ENCODE data around the gene GUCY1B1. TPM values are rescaled to one million over a fixed set of nuclear protein-coding genes. Genes with fewer than 3 reads are reported as not detected.
"Not testable (repeated sequence)": the region's sequence is repeated elsewhere in the genome, so short reads cannot be mapped to it uniquely, and the experiment has no call there.

The GUCY1B1 gene
- total RNA-seq, 1 experiment from 2014 or later = not detected

- H3K9ac ChIP-seq (ENCODE audit: low read length) = no peak overlapping the region
- no peaks in the 10 kb centered on the region for H3K9me3 ChIP-seq (ENCODE audit: control insufficient read depth in 1 of 2, insufficient read depth in 1 of 2, low read depth in 1 of 2, low read length in 2 of 2)
- CTCF ChIA-PET = no interaction called here
- H3K27ac ChIP-seq (ENCODE audit: low read depth, low read length) = no peak overlapping the region
- no peak for DNase-seq (ENCODE audit: low read depth, low spot score)
- no peaks in the 10 kb centered on the region for H3K27me3 ChIP-seq (ENCODE audit: insufficient read depth, low read length)
- H2AFZ ChIP-seq (ENCODE audit: low read depth, low read length, poor library complexity, severe bottlenecking) = no peak overlapping the region
- no TSS peak for BruUV-seq (replicated peaks)
- H3K9me2 ChIP-seq (ENCODE audit: insufficient read depth) = no peaks in the 10 kb centered on the region
- RAD21 ChIA-PET (ENCODE audit: low non-redundant PET in 1 of 2, low total read pairs in 2 of 2, uncharacterized antibody in 2 of 2, unreplicated experiment in 2 of 2) = no interaction called here
- POLR2A ChIA-PET = no interaction called here
- no peaks in the 10 kb centered on the region for H3K79me2 ChIP-seq (ENCODE audit: insufficient read depth, low read length)
- no peak for ATAC-seq
- intact Hi-C loops (cut with micrococcal nuclease) = no loop called here
- H4K20me1 ChIP-seq (ENCODE audit: insufficient read depth) = no peaks in the 10 kb centered on the region
- no peak overlapping the region for H3K4me3 ChIP-seq (replicated peaks in 1 of 2; ENCODE audit: low read depth in 1 of 2, low read length in 2 of 2)
- H3K4me1 ChIP-seq (ENCODE audit: control insufficient read depth in 1 of 2, insufficient read depth in 2 of 2, low read length in 2 of 2) = no peaks in the 10 kb centered on the region
- no peak for TF ChIP-seq POLR2AphosphoS5 (IDR thresholded peaks at IDR 0.05; ENCODE audit: low read depth, low read length)
- no peak for TF ChIP-seq CBX3 (IDR thresholded peaks at IDR 0.05; ENCODE audit: low read depth)
- TF ChIP-seq ZFX (IDR thresholded peaks at IDR 0.05) = no peak
- TF ChIP-seq SIN3A (IDR thresholded peaks at IDR 0.05; ENCODE audit: low read depth) = no peak
- no peak for TF ChIP-seq SRF (IDR thresholded peaks at IDR 0.05; ENCODE audit: low read depth)
- no peak for TF ChIP-seq POLR2A (IDR thresholded peaks at IDR 0.05; ENCODE audit: borderline replicate concordance, extremely low read depth, insufficient read depth, insufficient read length)
- TF ChIP-seq ZBTB33 (IDR thresholded peaks at IDR 0.05; ENCODE audit: extremely low read depth, insufficient replicate concordance, low read length) = no peak
- no peak overlapping the region for H3K4me2 ChIP-seq (ENCODE audit: low read length)
- no peaks in the 10 kb centered on the region for H3K36me3 ChIP-seq (ENCODE audit: control insufficient read depth in 1 of 2, insufficient read depth in 2 of 2, low read length in 2 of 2)
Measured at GRCh38 chr4:155794589-155795236, 35.9 kb downstream of the GUCY1B1 start.

GRCh38 chr4:155795991-155796390 lies 37.2 kb downstream of the GUCY1B1 start:
- no peak overlapping the region for H3K4me2 ChIP-seq (ENCODE audit: low read length)
- no peaks in the 10 kb centered on the region for H3K36me3 ChIP-seq (ENCODE audit: control insufficient read depth in 1 of 2, insufficient read depth in 2 of 2, low read length in 2 of 2)
- DNase-seq (ENCODE audit: low read depth, low spot score) (peak; percentile 28), ATAC-seq (peak; percentile 99)
- ChIA-PET POLR2A (no interaction called here), RAD21 (ENCODE audit: low non-redundant PET in 1 of 2, low total read pairs in 2 of 2, uncharacterized antibody in 2 of 2, unreplicated experiment in 2 of 2) (no interaction called here), CTCF (interaction anchor here (1.0 to 2.8 kb wide), 3 partner anchors 9 to 392 kb away, joined by 4 to 11 read pairs (median 4); partner anchors contain the start of gene CTSO)
- TF ChIP-seq FOSL1 (IDR thresholded peaks at IDR 0.05; ENCODE audit: low read depth) (no peak), MAX (IDR thresholded peaks at IDR 0.05) (no peak), CTCF (IDR thresholded peaks at IDR 0.05 in 2 of 3, conservative IDR thresholded peaks at IDR 0.05 in 1 of 3; ENCODE audit: borderline replicate concordance in 1 of 3, insufficient read depth in 1 of 3, low read depth in 2 of 3, low read length in 2 of 3) (peak; percentile 52 to 70 (median 66))
- H3K9me3 ChIP-seq (ENCODE audit: control insufficient read depth in 1 of 2, insufficient read depth in 1 of 2, low read depth in 1 of 2, low read length in 2 of 2) = no peaks in the 10 kb centered on the region
- H4K20me1 ChIP-seq (ENCODE audit: insufficient read depth) = no peaks in the 10 kb centered on the region
- peak overlapping the region; percentile 62 for H2AFZ ChIP-seq (ENCODE audit: low read depth, low read length, poor library complexity, severe bottlenecking)
- intact Hi-C loops (cut with micrococcal nuclease) = no loop called here
- no peak overlapping the region for H3K9ac ChIP-seq (ENCODE audit: low read length)
- no peak overlapping the region for H3K27ac ChIP-seq (ENCODE audit: low read depth, low read length)
- H3K4me3 ChIP-seq (replicated peaks in 1 of 2; ENCODE audit: low read depth in 1 of 2, low read length in 2 of 2) = no peak overlapping the region
- H3K9me2 ChIP-seq (ENCODE audit: insufficient read depth) = no peaks in the 10 kb centered on the region
- no peaks in the 10 kb centered on the region for H3K4me1 ChIP-seq (ENCODE audit: control insufficient read depth in 1 of 2, insufficient read depth in 2 of 2, low read length in 2 of 2)
- H3K79me2 ChIP-seq (ENCODE audit: insufficient read depth, low read length) = no peaks in the 10 kb centered on the region
- no peaks in the 10 kb centered on the region for H3K27me3 ChIP-seq (ENCODE audit: insufficient read depth, low read length)
- BruUV-seq (replicated peaks) = no TSS peak

DNA sequence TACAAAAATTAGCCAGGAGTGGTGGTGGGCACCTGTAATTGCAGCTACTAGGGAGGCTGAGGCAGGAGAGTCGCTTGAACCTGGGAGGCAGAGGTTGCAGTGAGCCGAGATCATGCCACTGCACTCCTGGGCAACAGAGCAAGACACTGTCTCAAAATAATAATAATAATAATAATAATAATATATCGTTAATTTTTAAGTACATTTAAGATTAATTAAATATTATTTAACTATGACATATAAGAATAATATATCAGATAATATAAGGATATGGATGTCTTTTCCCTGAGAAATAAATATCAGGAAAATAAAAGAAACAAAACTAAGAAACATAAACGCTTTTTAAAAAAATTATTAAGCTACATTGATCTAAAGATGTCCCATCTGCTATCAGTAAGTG lies 38.8 kb downstream of the GUCY1B1 start:
- ATAC-seq; H3K4me3 ChIP-seq (replicated peaks in 1 of 2; ENCODE audit: low read depth in 1 of 2, low read length in 2 of 2); H3K27me3 ChIP-seq (ENCODE audit: insufficient read depth, low read length); H3K9me2 ChIP-seq (ENCODE audit: insufficient read depth); H3K27ac ChIP-seq (ENCODE audit: low read depth, low read length); H3K4me2 ChIP-seq (ENCODE audit: low read length); H3K36me3 ChIP-seq (ENCODE audit: control insufficient read depth in 1 of 2, insufficient read depth in 2 of 2, low read length in 2 of 2); H3K9me3 ChIP-seq (ENCODE audit: control insufficient read depth in 1 of 2, insufficient read depth in 1 of 2, low read depth in 1 of 2, low read length in 2 of 2); DNase-seq (ENCODE audit: low read depth, low spot score); H3K79me2 ChIP-seq (ENCODE audit: insufficient read depth, low read length); POLR2A ChIA-PET; BruUV-seq (replicated peaks); H3K4me1 ChIP-seq (ENCODE audit: control insufficient read depth in 1 of 2, insufficient read depth in 2 of 2, low read length in 2 of 2); intact Hi-C loops (cut with micrococcal nuclease); H4K20me1 ChIP-seq (ENCODE audit: insufficient read depth); H2AFZ ChIP-seq (ENCODE audit: low read depth, low read length, poor library complexity, severe bottlenecking); H3K9ac ChIP-seq (ENCODE audit: low read length): not testable (repeated sequence)
- RAD21 ChIA-PET (ENCODE audit: low non-redundant PET in 1 of 2, low total read pairs in 2 of 2, uncharacterized antibody in 2 of 2, unreplicated experiment in 2 of 2) = interaction anchor here in 1 of 2 experiments (0.7 kb wide), 1 partner anchor 76 kb away, joined by 3 read pairs; no protein-coding TSS in a partner anchor
- CTCF ChIA-PET = interaction anchor here (0.6 to 2.8 kb wide), 3 partner anchors 10 to 156 kb away, joined by 3 to 11 read pairs (median 4); no protein-coding TSS in a partner anchor

All from HCT116 (cell line).